ENCODE measurements around the gene DCC.

The DCC gene

DNA sequence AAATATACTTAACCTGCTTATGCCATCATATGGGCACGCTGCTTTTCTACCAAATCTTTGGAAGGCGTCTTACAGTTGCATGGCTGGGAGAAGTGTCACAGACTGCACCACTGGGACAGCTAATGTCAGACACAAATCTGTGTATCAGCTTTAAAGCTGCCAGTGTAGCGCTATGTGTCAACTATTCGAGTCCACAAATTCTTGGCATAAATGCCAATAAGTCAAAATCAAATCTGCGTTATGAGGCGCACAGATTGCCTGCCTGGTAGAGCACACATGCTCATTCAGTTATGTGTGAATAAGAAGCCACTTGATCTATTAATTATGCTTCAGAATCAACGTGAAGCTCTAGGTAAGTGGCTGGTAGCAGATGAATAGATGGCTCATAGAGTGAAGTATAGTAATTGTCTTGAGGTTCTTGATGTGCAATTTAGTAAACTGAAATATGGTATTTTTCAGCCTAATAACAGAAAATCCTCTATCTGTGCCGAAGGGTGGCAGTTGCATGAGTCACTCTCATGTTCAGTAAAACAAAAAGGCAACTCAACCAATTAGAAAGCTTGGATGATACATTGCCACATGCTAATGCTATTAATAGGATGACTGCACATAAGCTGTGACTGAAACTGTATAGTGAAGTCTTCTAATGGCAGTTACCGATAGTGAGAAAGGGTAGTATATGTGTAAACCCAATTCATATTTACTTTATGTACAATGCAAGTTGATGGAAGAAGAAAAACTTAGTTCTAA is 52.0 kb downstream of the DCC start:
- TF ChIP-seq, protein P1, sequence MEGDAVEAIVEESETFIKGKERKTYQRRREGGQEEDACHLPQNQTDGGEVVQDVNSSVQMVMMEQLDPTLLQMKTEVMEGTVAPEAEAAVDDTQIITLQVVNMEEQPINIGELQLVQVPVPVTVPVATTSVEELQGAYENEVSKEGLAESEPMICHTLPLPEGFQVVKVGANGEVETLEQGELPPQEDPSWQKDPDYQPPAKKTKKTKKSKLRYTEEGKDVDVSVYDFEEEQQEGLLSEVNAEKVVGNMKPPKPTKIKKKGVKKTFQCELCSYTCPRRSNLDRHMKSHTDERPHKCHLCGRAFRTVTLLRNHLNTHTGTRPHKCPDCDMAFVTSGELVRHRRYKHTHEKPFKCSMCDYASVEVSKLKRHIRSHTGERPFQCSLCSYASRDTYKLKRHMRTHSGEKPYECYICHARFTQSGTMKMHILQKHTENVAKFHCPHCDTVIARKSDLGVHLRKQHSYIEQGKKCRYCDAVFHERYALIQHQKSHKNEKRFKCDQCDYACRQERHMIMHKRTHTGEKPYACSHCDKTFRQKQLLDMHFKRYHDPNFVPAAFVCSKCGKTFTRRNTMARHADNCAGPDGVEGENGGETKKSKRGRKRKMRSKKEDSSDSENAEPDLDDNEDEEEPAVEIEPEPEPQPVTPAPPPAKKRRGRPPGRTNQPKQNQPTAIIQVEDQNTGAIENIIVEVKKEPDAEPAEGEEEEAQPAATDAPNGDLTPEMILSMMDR (conservative IDR thresholded peaks at IDR 0.05; ENCODE audit: low read depth, low read length), result no peak
- no peak overlapping the region for H3K4me3 ChIP-seq (ENCODE audit: low read depth, low read length)
- peak; percentile 0 for DNase-seq (ENCODE audit: low read depth)

DNA sequence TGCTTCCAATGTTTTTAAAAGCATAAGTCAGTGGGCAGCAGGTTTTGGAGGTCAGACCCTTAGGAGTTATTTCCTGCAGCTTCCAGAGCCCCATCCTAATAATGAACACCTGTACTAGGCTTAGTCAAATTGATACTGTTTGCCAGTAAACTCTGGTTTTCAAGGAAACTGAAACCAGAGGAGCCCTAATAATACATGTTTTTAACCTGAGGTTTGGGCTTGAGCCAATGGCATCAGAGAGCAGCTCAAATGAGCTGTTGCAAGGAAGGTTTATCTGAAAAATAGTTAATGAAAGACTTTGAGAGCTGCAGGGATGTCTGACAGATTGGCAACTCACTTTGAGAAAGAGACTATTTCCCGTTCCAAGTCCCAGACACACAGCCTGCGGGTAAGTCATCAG is 54.6 kb downstream of the DCC start:
- TF ChIP-seq, protein P1 (conservative IDR thresholded peaks at IDR 0.05; ENCODE audit: low read depth, low read length), result no peak
- no peak overlapping the region for H3K4me3 ChIP-seq (ENCODE audit: low read depth, low read length)
- DNase-seq (ENCODE audit: low read depth), result peak; percentile 6

DNA sequence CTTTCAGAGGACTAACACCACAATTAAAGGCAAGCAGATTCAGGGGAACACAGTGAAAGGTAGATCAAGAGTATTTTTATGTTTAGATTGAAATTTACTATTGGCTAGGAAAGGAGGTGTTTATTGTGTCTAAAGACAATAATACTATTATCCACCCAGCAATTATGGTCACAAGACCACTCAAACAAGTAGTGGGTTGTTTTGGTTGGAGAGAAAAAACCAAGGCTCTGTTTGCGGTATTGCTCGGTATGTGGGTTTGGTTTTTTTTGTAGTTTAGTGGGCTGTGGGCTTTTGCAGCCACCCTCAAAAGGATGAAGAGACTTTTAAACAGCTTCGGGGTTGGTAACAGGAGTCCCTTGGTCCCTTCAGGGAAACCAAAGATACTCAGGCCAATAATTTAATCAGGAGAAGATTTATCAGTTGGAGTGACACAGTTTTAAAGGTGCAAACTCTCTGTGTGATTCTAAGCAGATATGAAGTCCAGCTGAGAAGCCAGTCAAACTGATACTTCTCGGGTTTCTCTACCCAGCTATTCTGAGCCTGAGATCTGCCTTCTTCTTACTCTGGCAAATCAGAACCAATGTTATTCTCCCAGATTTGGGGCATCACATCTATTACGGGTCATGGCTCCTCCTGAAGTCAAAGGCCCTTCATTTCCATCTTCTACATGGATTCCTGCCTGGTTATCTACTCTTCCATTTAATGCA is 55.3 kb downstream of the DCC start:
- TF ChIP-seq, protein P1 (conservative IDR thresholded peaks at IDR 0.05; ENCODE audit: low read depth, low read length), result no peak
- H3K4me3 ChIP-seq (ENCODE audit: low read depth, low read length), result no peak overlapping the region
- no peak for DNase-seq (ENCODE audit: low read depth)

DNA sequence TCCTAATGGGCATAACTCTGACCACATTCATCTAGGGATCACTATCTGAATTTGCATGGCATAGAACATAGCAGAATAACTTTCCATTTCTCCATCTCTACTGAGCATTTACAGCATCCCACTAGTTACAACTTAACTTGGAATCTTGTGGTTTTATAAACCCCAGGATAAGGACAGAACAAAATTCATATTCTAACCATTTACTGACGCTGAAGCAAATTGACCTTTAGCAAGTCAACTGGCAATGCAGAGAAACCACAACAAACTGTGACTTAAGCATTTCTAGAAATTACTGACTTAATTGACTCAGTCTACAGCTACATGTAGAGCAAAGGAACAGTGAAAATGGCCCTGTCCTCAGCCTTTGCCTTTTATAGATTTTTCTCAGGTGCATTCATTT is 61.2 kb downstream of the DCC start:
- TF ChIP-seq, protein P1 (conservative IDR thresholded peaks at IDR 0.05; ENCODE audit: low read depth, low read length), result no peak
- DNase-seq (ENCODE audit: low read depth), result no peak
- H3K4me3 ChIP-seq (ENCODE audit: low read depth, low read length), result no peak overlapping the region

DNA sequence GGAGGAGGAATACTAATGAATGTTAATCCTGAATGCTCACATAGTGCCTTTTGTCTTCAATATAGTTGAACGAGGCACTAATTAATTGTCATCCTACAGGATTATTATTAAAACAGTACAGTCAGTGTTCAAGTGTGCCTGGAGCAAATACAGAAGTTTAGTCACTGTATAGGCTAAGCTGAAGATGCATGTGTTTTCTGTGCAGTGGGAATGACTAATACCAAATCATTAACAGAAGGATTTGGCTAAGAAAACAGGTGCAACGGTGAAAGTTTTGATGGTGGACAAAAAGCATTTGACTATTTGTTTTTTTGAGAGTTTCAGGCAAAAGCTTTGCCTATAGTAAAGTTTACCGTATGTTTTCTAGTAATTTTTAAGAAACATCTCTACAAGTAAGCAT is 62.8 kb downstream of the DCC start:
- TF ChIP-seq, protein P1 (conservative IDR thresholded peaks at IDR 0.05; ENCODE audit: low read depth, low read length), result no peak
- DNase-seq (ENCODE audit: low read depth), result no peak
- H3K4me3 ChIP-seq (ENCODE audit: low read depth, low read length), result no peak overlapping the region

- DNase-seq (ENCODE audit: low read depth), result no peak
- H3K4me3 ChIP-seq (ENCODE audit: low read depth, low read length), result no peak overlapping the region
- TF ChIP-seq, protein P1 (conservative IDR thresholded peaks at IDR 0.05; ENCODE audit: low read depth, low read length), result no peak
Observed at GRCh38 chr18:52403291-52404021, 63.5 kb downstream of the DCC start.

Data from choroid plexus epithelial cell (primary cell).